ENCODE measurements around the gene SBNO1. TPM values are rescaled to one million over a fixed set of nuclear protein-coding genes. Genes with fewer than 3 reads are reported as not detected.
A peak's percentile ranks its signal among the peaks of the same experiment; 100 is the strongest.

SBNO1 gene
- total and polyA plus RNA-seq, 12 donors = 3.8 to 30.9 (median 23.4) TPM

DNA sequence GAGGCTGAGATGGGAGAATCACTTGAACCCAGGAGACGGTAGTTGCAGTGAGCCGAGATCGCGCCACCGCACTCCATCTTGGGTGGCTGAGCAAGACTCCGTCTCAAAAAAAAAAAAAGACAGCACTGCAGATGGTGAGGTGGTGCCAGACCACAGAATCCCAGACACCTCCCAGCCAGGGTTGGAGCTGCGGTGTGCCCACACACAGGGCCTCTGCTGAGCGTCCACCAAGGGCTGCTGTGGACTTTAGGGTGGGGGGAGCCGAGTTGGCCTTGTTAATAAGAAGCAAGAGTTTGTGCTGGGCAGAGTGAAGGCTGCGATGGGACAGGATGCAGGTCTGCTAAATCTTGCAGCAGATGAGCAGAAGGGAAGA is 33.5 kb upstream of the SBNO1 start:
- Histone ChIP-seq H3K4me3 (no peak overlapping the region), H3K36me3 (replicated peaks in 1 of 2) (peaks cover 0 to 53% of the 10 kb centered on the region in 2 donors), H3K4me1 (replicated peaks in 1 of 2) (peaks cover 0 to 12% of the 10 kb centered on the region in 2 donors), H3K9me3 (replicated peaks in 1 of 3) (no peaks in the 10 kb centered on the region), H3K27me3 (no peaks in the 10 kb centered on the region), H3K27ac (peak overlapping the region in 2 of 5 donors; percentile 22 to 86)
- no peak for DNase-seq
- intact Hi-C loops (cut with DNase I) = no loop called here
- no peak for TF ChIP-seq POLR2A (IDR thresholded peaks at IDR 0.05)
- TF ChIP-seq, protein P1, sequence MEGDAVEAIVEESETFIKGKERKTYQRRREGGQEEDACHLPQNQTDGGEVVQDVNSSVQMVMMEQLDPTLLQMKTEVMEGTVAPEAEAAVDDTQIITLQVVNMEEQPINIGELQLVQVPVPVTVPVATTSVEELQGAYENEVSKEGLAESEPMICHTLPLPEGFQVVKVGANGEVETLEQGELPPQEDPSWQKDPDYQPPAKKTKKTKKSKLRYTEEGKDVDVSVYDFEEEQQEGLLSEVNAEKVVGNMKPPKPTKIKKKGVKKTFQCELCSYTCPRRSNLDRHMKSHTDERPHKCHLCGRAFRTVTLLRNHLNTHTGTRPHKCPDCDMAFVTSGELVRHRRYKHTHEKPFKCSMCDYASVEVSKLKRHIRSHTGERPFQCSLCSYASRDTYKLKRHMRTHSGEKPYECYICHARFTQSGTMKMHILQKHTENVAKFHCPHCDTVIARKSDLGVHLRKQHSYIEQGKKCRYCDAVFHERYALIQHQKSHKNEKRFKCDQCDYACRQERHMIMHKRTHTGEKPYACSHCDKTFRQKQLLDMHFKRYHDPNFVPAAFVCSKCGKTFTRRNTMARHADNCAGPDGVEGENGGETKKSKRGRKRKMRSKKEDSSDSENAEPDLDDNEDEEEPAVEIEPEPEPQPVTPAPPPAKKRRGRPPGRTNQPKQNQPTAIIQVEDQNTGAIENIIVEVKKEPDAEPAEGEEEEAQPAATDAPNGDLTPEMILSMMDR (IDR thresholded peaks at IDR 0.05) = no peak
- WGBS, 4 donors = 88 to 89% (median 89%) methylated on average over 10 of the region's 10 CpGs

DNA sequence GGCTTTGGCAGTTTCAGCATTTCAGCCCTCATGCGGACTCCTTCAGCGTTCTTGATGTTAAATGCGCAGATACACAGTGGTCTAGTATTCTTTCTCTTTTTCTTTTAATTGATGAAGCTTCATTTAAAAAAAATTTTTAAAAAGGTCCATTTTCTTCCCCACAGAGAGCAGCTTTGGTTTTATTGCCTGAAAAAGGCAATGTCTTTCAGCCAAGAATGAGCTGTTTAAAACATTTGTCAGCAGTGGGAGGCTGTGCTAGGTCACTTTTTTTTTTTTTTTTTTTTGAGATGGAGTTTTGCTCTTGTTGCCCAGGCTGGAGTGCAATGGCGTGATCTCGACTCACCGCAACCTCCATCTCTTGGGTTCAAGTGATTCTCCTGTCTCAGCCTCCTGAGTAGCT is 32.8 kb upstream of the SBNO1 start:
- Histone ChIP-seq H3K27me3 (no peaks in the 10 kb centered on the region), H3K9me3 (replicated peaks in 1 of 3) (no peaks in the 10 kb centered on the region), H3K27ac (no peak overlapping the region), H3K36me3 (replicated peaks in 1 of 2) (peaks cover 0 to 52% of the 10 kb centered on the region in 2 donors), H3K4me1 (replicated peaks in 1 of 2) (peaks cover 0 to 12% of the 10 kb centered on the region in 2 donors), H3K4me3 (no peak overlapping the region)
- intact Hi-C loops (cut with DNase I) = no loop called here
- no peak for TF ChIP-seq POLR2A (IDR thresholded peaks at IDR 0.05)
- TF ChIP-seq, protein P1 (IDR thresholded peaks at IDR 0.05) = no peak
- WGBS, 4 donors = 92 to 98% (median 94%) methylated on average over 6 of the region's 6 CpGs
- no peak for DNase-seq

DNA sequence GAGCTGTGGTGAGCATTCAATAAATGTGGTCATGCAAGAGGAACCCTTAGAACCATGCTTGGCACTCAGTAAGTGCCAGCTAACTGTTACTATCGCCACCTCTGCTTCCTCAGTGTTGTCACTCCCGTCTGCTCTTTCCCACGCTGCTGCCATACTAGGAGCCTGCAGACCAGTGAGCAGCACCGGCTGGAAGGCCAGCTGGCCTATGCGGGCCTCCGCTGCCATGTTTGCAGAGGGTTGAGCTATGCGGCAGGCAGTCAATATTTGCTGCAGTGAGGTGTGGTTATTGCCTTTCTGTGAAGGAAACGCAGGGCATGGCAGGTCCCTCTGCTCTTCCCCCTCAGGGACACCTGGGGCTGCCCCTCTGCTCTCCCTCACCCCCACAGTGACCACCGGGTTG is 32.3 kb upstream of the SBNO1 start:
- Histone ChIP-seq H3K4me3 (no peak overlapping the region), H3K27me3 (no peaks in the 10 kb centered on the region), H3K27ac (no peak overlapping the region), H3K36me3 (replicated peaks in 1 of 2) (peaks cover 0 to 54% of the 10 kb centered on the region in 2 donors), H3K4me1 (replicated peaks in 1 of 2) (peaks cover 0 to 12% of the 10 kb centered on the region in 2 donors), H3K9me3 (replicated peaks in 1 of 3) (no peaks in the 10 kb centered on the region)
- 88 to 97% (median 92%) methylated on average over 7 to 9 of the region's 9 CpGs for WGBS, 4 donors
- TF ChIP-seq, protein P1 (IDR thresholded peaks at IDR 0.05) = no peak
- no peak for TF ChIP-seq POLR2A (IDR thresholded peaks at IDR 0.05)
- intact Hi-C loops (cut with DNase I) = no loop called here
- no peak for DNase-seq

DNA sequence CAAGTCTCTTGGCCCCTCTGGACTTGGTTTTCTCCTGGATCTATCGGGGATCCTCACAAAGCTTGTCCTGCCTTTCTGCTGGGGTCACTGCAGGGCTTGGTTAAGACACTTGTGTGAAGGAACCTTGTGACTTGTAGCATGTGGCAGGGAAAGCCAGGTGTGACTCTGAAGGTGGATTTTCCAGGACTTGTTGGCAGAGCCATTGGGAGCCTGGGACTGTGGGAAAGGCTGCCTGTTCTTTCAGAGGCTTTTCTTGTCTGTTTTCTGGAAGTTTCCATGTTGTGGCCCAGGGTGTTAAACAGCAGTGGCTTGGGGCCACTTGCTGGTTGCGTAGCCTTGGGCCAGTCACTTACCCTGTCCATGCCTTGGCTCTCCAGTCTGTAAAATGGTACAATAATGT is 31.9 kb upstream of the SBNO1 start:
- peaks cover 0 to 15% of the 10 kb centered on the region in 2 donors for H3K4me1 ChIP-seq (replicated peaks in 1 of 2)
- H3K27me3 ChIP-seq = no peaks in the 10 kb centered on the region
- no peaks in the 10 kb centered on the region for H3K9me3 ChIP-seq (replicated peaks in 1 of 3)
- intact Hi-C loops (cut with DNase I) = no loop called here
- no peak for TF ChIP-seq POLR2A (IDR thresholded peaks at IDR 0.05)
- TF ChIP-seq, protein P1 (IDR thresholded peaks at IDR 0.05) = no peak
- no peak for DNase-seq
- no peak overlapping the region for H3K27ac ChIP-seq
- H3K4me3 ChIP-seq = no peak overlapping the region
- peaks cover 0 to 58% of the 10 kb centered on the region in 2 donors for H3K36me3 ChIP-seq (replicated peaks in 1 of 2)
- WGBS, 4 donors = 95 to 100% (median 99%) methylated on average over 2 of the region's 2 CpGs
